EH (cell line): Measurements from ENCODE around the gene TNIP1.

Experiments used
- DNase-seq: peaks from one replicate; pipeline ENCODE4 v3.0.0-alpha.2; 2015; ENCODE audit warnings: low read depth

Gene TNIP1

GRCh38 chr5:151022511-151023018, 58.3 kb downstream of the TNIP1 start:
- no peak for DNase-seq

- no peak for DNase-seq
Observed at GRCh38 chr5:151021746-151022145, 59.1 kb downstream of the TNIP1 start.

GRCh38 chr5:151020304-151021110, 60.3 kb downstream of the TNIP1 start, which contains the start of gene GPX3:
GPX3 (plus strand) TSS chr5:151020591; CDS start chr5:151020655, 64 bp downstream.
- peak; percentile 64 for DNase-seq

GRCh38 chr5:151019331-151019730, 61.5 kb downstream of the TNIP1 start:
- DNase-seq = peak; percentile 25

GRCh38 chr5:151018846-151019245, 62.0 kb downstream of the TNIP1 start:
- DNase-seq = no peak

GRCh38 chr5:151017897-151018296, 62.9 kb downstream of the TNIP1 start:
- DNase-seq = no peak

- DNase-seq = no peak
Observed at GRCh38 chr5:151016700-151017099, 64.1 kb downstream of the TNIP1 start.

GRCh38 chr5:151015974-151016587, 64.8 kb downstream of the TNIP1 start:
- no peak for DNase-seq

GRCh38 chr5:151014680-151015343, 66.0 kb downstream of the TNIP1 start:
- DNase-seq = no peak

GRCh38 chr5:151012862-151013261, 68.0 kb downstream of the TNIP1 start:
- DNase-seq = no peak

- no peak for DNase-seq
Observed at GRCh38 chr5:151008906-151009305, 71.9 kb downstream of the TNIP1 start.

- no peak for DNase-seq
Observed at GRCh38 chr5:151008210-151008491, 72.7 kb downstream of the TNIP1 start.

- no peak for DNase-seq
Observed at GRCh38 chr5:151007430-151008209, 73.2 kb downstream of the TNIP1 start.

- no peak for DNase-seq
Observed at GRCh38 chr5:151006704-151007334, 74.0 kb downstream of the TNIP1 start.

- peak; percentile 73 for DNase-seq
Observed at GRCh38 chr5:151005950-151006576, 74.8 kb downstream of the TNIP1 start.

GRCh38 chr5:151005187-151005949, 75.5 kb downstream of the TNIP1 start:
- DNase-seq = peak; percentile 12

GRCh38 chr5:151004499-151004898, 76.3 kb downstream of the TNIP1 start:
- no peak for DNase-seq

- DNase-seq = no peak
Observed at GRCh38 chr5:151003503-151003860, 77.4 kb downstream of the TNIP1 start.

- no peak for DNase-seq
Observed at GRCh38 chr5:151002681-151003502, 77.9 kb downstream of the TNIP1 start.

- peak; percentile 58 for DNase-seq
Observed at GRCh38 chr5:151002250-151002649, 78.6 kb downstream of the TNIP1 start.
